AG09309 (cell line): Measurements from ENCODE around the gene PRKACA.

ENCODE experiments used
- DNase-seq: peaks from one replicate; pipeline ENCODE4 v3.0.0-alpha.2; 2010; ENCODE audit warnings: low read depth
- H3K4me3 ChIP-seq: 2 replicates; pipeline ENCODE4 v1.5.1; 2011; ENCODE audit warnings: mild to moderate bottlenecking, low read depth, low read length, moderate library complexity; ENCODE audit not compliant: control insufficient read depth
- TF ChIP-seq, protein P1 (sequence below): IDR thresholded peaks from 2 replicates; pipeline ENCODE4 v1.5.1; 2011; ENCODE audit warnings: mild to moderate bottlenecking, low read depth, low read length, inconsistent platforms; ENCODE audit not compliant: insufficient read depth, control insufficient read depth; ENCODE audit errors: missing control alignments

The PRKACA gene

DNA sequence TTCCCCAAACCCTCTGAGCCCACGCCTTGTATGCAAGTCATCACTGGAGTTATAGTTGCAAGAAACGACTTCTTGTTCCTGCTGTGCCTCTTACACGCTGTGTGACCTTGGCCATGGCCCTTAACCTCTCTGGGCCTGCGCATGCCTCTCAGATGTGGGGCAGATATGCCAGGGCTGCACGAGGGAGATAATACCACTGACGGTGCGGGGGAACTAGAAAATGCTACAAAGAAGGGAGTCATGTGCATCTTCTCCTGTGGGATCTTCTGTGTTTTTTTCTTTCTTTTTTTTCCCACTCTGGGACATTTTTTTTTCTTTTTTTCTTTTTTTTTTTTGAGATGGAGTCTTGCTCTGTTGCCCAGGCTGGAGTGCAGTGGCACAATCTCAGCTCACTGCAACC lies 22.7 kb downstream of the PRKACA start:
- TF ChIP-seq, protein P1, sequence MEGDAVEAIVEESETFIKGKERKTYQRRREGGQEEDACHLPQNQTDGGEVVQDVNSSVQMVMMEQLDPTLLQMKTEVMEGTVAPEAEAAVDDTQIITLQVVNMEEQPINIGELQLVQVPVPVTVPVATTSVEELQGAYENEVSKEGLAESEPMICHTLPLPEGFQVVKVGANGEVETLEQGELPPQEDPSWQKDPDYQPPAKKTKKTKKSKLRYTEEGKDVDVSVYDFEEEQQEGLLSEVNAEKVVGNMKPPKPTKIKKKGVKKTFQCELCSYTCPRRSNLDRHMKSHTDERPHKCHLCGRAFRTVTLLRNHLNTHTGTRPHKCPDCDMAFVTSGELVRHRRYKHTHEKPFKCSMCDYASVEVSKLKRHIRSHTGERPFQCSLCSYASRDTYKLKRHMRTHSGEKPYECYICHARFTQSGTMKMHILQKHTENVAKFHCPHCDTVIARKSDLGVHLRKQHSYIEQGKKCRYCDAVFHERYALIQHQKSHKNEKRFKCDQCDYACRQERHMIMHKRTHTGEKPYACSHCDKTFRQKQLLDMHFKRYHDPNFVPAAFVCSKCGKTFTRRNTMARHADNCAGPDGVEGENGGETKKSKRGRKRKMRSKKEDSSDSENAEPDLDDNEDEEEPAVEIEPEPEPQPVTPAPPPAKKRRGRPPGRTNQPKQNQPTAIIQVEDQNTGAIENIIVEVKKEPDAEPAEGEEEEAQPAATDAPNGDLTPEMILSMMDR = no peak
- H3K4me3 ChIP-seq = no peak overlapping the region
- no peak for DNase-seq

DNA sequence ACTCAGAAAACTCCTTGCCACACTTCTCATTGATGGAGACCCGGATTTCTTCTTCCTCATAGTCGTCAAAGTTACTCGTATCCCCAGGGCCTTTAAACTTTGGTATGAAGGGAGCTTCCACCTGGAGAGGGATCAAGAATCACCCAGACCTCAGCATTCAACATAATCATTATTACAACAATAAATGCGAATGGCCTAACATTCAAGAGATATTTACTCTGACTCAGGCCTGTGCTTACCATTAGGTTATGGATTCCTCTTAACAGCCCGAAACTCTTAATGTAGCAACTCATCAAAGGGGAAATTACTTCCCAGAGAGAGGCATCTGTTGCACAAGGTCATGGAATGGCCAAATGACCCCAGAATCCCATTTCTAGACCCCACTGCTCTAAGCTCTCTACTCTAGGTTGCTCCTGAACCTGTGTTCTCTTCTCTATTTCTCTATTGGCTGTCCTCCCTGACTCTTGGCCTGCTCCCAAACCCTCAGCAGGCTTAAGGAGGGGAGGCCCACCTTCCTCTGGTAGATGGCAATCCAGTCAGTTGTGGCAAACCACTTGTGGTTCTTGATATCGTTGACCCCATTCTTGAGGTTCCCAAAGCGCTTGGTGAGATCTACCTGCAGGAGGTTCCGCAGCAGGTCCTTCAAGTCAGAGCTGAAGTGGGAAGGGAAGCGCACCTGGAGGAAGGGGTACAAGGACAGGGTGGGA lies 24.3 kb downstream of the PRKACA start:
- H3K4me3 ChIP-seq = no peak overlapping the region
- TF ChIP-seq, protein P1 = no peak
- no peak for DNase-seq

DNA sequence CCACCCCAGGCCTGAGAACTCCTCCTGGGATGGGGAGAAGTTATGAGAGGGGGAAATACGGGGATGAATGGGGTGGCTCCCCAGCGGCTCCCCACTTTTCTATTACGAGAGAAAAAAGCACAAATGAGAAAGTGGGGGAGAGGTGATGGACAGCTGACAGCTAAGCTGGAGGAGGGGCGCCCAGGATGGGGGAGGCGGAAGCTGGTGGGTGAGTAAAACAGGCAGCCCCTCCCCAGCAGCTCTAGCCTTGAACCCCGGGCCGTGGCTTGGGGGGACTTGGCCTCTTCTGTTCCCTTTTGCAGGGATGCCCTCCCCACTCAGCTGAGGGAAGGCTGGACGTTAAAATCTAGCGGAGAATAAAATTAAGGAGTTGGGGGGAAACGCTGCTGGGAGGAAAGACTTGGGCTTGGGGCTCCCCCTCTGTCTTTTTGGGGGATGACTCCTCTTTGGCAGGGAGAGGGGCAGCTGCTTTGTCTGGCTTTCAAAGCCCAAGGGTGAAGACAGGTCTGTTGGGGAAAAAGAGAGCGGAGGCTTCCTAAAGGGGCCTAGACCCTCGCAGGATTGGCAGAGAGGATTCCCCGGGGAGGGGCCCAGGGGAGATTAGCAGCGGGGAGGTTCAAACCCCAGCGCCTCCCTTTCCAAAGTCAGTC lies 25.6 kb downstream of the PRKACA start:
- DNase-seq = no peak
- peak overlapping the region; percentile 78 for H3K4me3 ChIP-seq
- TF ChIP-seq, protein P1 = no peak

DNA sequence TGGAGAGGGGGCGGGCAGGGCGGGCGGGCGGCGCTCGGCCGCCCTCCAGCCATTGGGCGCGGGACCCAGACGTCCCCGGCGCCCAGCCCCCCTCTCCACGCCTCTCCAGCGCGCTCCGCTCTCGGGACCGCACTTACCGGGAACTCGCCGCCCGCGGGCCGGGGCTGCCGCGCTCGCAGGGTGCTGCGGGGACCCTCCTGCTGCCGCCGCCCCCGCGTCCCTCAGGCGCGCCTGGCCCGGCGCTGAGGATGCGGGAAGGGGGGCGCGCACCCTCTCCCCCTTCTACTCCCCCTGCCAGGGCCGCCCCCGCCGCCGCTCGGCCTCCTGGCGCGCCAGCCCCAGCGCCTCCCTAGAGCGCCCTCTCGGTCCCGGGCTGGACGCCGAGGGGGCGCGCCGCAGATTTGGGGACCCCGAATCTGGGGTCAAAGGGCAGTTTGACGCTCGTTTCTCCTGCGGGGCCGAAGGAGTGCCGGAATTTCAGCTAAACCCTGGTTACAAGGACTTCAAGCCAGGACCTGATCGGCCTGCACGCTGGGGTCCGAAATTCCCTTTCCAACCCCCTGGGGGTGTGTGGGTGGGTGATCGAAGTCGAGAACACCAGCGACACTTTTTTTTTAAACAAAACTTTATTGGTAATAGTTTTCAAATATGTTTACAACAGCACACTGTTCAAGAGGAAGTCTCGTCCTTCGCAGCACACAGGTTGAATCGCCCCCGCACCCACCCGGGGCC lies 26.3 kb downstream of the PRKACA start:
- peak overlapping the region; percentile 78 for H3K4me3 ChIP-seq
- no peak for DNase-seq
- TF ChIP-seq, protein P1 = peak; percentile 6

DNA sequence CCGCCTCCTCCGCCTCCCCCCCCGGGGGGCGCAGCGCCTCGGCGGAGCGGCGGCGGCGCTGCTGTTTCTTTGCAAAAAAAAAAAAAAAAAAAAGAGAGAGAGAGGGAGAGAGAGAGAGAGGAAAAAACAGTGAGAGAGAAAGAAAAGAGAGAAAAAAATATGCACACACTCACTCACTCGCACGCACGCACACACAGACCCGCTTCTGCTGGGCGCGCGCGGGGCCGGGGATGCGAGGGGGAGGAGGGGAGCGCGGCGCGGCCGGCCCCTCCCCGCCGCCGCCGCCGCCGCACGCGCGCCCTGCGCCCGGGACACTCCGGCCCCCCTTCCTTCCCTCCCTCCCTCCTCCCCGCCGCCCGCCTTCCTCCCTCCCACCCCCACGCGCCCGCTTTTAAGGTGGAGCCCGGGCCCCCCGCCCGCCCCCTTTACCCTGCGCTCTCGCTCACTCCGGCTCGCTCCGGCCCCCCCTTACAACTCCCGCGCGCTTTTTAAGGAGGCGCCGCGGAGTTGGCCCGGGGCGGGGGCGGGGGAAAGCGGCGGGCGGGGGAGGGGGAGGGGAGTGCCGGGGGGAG lies 27.0 kb downstream of the PRKACA start, which contains the start of gene SAMD1:
TSS of gene SAMD1 (minus strand) at position 243 of the 572 bp plus-strand sequence.
- TF ChIP-seq, protein P1 = no peak
- peak within 1 kb of the TSS; percentile 78 for H3K4me3 ChIP-seq
- peak; percentile 45 for DNase-seq
